Body of pancreas (tissue), 4 donors: ENCODE measurements around the gene TNIP2.

ENCODE experiments used
- POLR2A ChIP-seq, 3 donors: fragments of 450-650 bp; IDR thresholded peaks; one replicate each; pipeline ENCODE4 v1.6.1; 2016; ENCODE audit warnings: antibody characterized with exemption in 3 of 3, mild to moderate bottlenecking in 2 of 3
- TF ChIP-seq, protein P1 (sequence below), 7 experiments: fragments of 450-650 bp in 4 of 7; fragments of 200-600 bp in 3 of 7; sonication (generic) in 3 of 7; IDR thresholded peaks; one replicate each; pipeline ENCODE4 v1.5.1; 2016 to 2019; ENCODE audit warnings: antibody characterized with exemption in 7 of 7

DNA sequence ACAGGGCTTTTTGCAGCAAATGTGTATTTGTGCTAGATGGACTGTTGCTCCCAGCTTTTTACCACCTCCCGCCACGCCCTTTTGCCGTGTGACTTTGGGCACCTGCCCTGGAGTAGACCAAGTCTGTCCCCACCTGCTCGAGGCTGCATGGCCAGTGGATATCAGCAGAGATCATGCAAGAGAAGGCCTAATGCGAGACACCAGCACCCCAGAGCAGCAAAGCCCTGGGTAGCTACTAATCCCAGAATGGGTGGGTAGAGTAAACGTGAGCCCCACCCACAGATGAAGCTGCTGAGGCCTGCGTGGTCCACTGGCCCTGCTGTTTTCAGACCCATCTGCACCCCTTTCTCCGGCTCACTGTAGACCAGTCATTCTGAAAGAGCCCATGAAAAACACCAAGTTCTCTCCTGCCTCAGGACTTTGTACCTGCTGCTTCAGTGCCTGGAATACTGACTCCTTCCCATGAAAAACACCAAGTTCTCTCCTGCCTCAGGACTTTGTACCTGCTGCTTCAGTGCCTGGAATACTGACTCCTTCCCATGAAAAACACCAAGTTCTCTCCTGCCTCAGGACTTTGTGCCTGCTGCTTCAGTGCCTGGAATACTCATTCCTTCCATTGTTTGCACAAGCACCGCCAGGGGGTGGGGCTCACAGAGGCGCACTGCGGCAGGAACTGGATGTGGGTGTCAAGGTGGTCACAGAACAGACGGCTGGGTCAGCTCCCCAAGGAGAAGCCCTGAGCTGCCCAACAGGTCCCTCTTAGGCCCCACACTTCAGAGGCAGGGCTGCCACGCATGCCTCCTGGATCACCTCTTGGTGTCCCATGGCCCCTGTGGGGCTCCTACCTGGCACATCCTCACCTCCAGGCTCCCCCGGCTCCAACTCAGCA is 5.1 kb upstream of the TNIP2 start:
- TF ChIP-seq, protein P1, sequence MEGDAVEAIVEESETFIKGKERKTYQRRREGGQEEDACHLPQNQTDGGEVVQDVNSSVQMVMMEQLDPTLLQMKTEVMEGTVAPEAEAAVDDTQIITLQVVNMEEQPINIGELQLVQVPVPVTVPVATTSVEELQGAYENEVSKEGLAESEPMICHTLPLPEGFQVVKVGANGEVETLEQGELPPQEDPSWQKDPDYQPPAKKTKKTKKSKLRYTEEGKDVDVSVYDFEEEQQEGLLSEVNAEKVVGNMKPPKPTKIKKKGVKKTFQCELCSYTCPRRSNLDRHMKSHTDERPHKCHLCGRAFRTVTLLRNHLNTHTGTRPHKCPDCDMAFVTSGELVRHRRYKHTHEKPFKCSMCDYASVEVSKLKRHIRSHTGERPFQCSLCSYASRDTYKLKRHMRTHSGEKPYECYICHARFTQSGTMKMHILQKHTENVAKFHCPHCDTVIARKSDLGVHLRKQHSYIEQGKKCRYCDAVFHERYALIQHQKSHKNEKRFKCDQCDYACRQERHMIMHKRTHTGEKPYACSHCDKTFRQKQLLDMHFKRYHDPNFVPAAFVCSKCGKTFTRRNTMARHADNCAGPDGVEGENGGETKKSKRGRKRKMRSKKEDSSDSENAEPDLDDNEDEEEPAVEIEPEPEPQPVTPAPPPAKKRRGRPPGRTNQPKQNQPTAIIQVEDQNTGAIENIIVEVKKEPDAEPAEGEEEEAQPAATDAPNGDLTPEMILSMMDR (IDR thresholded peaks at IDR 0.05), result peak in 4 of 7 experiments; percentile 16 to 41 (median 26)
- peak in 2 of 3 donors; percentile 16 to 54 for TF ChIP-seq POLR2A (IDR thresholded peaks at IDR 0.05)
